ENCODE results near the gene B4GALT4.
A peak's percentile ranks its signal among the peaks of the same experiment; 100 is the strongest.
"Not testable (repeated sequence)": the region's sequence is repeated elsewhere in the genome, so short reads cannot be mapped to it uniquely, and the experiment has no call there.

B4GALT4 gene, protein sequence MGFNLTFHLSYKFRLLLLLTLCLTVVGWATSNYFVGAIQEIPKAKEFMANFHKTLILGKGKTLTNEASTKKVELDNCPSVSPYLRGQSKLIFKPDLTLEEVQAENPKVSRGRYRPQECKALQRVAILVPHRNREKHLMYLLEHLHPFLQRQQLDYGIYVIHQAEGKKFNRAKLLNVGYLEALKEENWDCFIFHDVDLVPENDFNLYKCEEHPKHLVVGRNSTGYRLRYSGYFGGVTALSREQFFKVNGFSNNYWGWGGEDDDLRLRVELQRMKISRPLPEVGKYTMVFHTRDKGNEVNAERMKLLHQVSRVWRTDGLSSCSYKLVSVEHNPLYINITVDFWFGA

DNA sequence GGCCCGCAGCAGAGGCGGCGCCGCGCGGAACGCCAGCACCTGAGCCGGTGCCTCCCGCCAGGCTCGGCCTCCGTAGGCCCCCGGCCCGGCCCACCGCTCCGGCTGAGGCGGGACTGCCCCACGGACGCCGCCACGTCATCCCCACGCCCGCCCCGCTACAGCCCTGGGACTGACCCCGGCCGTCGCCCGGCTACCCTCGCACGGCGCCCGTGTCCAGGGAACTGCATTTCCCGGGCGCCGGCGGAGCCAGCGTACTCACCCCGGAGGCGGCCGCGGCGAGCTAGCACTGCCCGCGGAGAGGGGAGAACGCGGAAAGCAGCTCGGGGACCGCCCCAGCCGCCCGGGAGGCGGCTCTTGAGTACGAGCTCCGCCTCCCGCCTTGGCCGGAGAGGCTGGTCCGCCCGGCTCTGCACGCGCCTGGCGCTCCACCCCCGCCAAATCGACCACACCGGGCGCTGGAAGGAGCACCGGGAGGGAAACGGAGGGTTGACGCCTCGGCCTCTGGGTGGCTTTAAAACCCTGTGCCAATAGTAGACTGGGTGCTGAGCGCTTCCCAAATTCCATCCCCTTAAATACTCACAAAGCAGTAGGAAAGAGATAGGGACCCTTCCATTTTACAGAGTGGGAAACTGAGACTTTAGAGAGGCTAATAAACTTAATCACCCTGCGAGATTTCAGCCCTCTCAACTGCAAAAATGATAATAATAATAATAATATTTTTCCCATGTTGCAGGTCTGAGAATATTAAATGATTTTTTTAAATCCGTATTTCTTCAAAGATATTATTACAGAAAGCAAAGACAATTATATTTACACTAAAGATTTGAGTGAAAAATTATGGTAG is at the start of gene B4GALT4:
TSS of gene B4GALT4 (minus strand) at position 288 of the 844 bp plus-strand sequence. CDS start 10,779 bp downstream, outside the sequence.
- peak in 57 of 58 donors; percentile 34 to 88 (median 71) for DNase-seq

DNA sequence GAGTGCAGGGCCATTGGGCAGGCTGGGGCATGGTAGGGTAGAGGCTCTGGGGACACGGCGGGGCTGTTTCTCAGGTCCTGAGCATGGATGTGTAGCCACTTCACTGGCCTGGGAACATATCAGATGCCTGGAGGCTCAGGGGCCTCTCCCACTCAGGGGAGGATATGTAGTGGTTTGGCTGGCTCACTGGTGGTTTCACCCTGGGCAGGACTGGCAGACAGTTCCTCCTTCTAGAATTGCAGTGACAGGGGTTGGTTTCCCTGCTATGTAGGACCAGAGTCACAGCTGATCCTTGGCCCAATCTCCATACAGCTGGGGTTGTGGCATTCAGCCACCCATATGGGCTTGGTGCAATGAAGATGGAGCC is 48.7 kb upstream of the B4GALT4 start:
- no peak for DNase-seq

DNA sequence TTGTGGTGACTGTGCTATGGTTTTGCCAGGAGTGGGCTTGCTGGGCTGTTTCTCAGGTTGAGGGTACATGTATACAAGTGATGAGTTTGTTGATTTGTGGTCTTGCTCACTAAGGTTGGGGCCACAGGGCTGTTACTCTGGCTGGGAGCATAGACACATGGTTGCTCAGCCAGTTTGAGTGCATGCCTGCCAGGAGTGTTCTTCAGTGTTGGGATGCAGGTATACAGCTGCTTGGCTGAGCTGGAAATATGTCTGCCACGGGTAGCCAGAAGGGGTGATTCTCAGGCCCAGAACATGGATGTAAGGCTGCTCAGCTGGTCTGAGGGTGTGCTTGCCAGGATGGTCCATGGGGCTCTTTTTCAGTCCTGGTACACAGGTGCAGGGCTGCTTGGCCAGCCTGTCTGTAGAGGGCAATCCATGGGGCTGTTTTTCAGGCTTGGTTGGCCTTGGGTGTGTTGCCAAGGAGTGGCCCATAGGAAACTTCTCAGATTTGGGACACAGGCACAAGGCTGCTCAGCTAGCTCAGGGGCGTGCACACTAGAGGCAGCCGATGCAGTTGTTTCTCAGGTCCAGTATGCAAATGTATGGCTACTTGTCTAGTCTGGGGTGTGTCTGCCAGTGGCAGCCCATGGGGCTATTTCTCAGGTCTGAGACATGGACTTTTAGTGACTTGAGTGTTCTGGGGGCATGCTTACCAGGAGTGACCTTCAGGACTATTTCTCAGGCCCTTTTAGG is 48.2 kb upstream of the B4GALT4 start:
- DNase-seq, result no peak

GRCh38 chr3:119279584-119280243 is 39.0 kb upstream of the B4GALT4 start:
- peak in 14 of 58 donors; percentile 11 to 61 (median 26) for DNase-seq

- peak in 33 of 58 donors; percentile 10 to 74 (median 39) for DNase-seq
Measured at GRCh38 chr3:119279101-119279554, 38.5 kb upstream of the B4GALT4 start.

DNA sequence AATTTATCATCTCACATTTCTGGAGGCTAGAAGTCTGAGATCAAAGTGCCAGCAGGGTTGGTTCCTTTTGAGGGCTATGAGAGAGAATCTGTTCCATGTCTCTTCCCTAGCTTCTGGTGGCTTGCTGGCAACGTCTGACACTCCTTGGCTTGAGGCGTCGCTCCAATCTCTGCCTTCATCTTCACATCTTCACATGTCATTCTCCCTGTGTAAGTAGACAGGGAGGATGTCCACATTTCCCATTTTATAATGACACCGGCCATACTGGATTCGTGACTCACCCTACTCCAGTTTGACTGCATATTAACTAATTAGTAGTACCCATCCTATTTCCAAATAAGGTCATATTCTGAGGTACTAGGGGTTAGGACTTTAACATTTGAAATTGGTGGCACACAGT is 36.0 kb upstream of the B4GALT4 start:
- no peak for DNase-seq

GRCh38 chr3:119270212-119270611 is 29.5 kb upstream of the B4GALT4 start:
- not testable (repeated sequence) for DNase-seq

GRCh38 chr3:119261055-119261454 is 20.4 kb upstream of the B4GALT4 start:
- DNase-seq, result no peak

GRCh38 chr3:119259821-119260220 is 19.1 kb upstream of the B4GALT4 start:
- no peak for DNase-seq

DNA sequence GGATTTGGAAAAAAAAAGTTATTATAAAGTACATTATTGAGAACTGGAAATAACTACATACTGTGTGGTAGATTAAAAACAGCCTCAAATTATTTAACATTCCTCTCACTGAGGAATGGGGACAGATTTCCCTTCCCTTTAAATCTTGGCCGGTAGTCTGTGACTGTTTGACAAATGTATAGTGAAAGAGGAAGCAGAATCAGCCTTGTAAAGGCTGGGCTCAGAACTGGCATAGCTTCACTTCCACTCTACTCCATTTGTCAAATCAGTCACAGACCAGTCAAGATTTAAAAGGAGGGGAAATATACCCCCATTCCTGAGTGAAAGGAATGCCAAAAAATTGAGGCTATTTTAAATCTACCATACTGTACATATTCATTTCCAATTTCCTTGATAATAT is 18.2 kb upstream of the B4GALT4 start:
- peak in 1 of 58 donors; percentile 5 for DNase-seq

GRCh38 chr3:119257654-119258410 is 17.2 kb upstream of the B4GALT4 start:
- DNase-seq, result no peak

DNA sequence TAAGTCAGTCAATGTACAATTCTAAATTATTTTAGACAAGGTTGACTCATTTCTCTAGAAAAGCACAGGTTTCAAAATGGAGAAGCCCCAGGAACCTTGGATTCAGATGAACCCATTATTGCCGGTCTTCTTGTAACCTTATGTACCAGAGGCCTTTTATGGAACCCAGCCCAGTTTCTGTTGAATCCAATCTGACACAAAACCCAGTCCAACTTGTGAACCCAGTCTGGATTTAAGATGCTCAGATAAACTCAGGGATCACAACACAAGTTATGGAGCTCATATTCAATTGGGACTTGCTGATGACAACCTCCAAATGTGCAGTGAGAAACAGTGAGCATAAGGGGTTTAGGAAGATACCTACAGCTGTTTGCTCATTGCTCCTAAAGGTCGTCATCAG is 16.4 kb upstream of the B4GALT4 start:
- DNase-seq, result no peak

- DNase-seq, result no peak
Measured at GRCh38 chr3:119255214-119255613, 14.5 kb upstream of the B4GALT4 start.

DNA sequence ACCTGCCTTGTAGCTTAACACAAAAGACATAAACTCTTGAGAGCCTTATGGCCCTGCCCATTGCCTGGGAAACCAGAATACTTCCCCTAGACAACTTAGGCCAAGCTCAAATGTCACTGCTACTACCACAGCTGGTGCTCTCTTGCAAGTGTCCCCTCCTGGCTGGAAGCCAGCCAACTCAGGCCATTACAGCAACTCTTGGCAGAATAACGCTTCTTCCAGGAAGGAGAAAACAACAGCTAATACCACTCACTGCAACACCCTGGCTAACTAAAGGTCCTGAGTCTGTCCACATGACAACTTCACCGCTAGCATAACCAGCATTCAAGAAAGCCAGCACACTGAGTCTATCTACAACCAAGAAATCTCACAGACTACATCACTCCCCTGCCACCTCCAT is 5.1 kb upstream of the B4GALT4 start:
- DNase-seq, result peak in 1 of 58 donors; percentile 14

- no peak for DNase-seq
Measured at GRCh38 chr3:119243712-119244111, 3.0 kb upstream of the B4GALT4 start.

GRCh38 chr3:119243058-119243529 is 2.4 kb upstream of the B4GALT4 start:
- DNase-seq, result not testable (repeated sequence)

GRCh38 chr3:119242387-119243057 is 1.8 kb upstream of the B4GALT4 start:
- not testable (repeated sequence) for DNase-seq

GRCh38 chr3:119240101-119240590 is 532 bp downstream of the B4GALT4 start:
- DNase-seq, result peak in 24 of 58 donors; percentile 19 to 74 (median 49)

DNA sequence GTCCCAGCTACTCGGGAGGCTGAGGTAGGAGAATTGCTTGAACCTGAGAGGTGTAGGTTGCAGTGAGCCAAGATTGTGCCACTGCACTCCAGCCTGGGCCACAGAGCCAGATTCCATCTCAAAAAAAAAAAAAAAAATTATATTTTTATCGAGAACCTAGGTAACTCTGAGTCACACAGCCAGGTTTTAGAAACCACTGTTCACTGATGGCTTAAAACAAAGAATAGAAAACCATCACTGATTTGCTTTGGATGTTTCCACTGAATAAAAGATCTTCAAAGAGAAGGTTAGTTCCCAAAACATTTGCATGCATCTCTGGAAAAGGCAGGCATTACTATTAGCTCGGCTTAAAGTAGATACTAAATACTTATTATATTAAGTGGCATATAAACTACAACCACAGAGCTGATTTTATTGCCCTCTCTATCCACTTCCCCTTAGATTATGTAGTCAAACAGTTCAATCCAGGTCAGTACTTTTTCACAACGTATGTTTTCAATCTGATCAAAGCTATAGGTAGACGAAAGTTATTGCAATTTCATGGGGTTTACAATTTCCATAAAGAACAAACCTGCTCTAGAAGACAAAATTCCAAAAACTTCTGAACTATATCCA is 1.4 kb downstream of the B4GALT4 start:
- no peak for DNase-seq

Data from anterior cingulate cortex (tissue), 58 donors.